GM12874 (cell line): Measurements from ENCODE around the gene PDE1C.

Experiments used
- TF ChIP-seq, protein P1 (sequence below): IDR thresholded peaks from 2 replicates; pipeline ENCODE4 v1.5.1; 2011; ENCODE audit warnings: low read depth, mild to moderate bottlenecking, control low read depth, low read length, moderate library complexity; ENCODE audit not compliant: insufficient read depth

The PDE1C gene

DNA sequence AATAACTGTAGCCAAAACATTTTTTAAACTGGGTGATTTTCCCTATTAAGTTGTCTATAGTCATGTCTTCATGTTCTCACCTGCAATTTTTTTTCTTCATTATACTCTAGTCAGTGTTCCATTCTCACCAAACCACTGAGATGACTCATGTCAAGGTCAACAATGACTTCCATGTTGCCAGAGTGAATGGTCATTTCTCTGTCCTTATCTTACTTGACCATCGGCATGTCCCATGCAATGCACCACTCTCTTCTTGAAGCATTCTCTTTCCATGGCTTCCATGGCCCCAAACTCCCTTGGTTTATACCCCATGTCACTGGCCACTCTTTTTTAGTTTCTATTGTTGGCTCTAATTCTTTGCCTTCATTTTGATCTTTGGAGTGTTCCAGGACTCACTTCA is 209.3 kb downstream of the PDE1C start:
- TF ChIP-seq, protein P1, sequence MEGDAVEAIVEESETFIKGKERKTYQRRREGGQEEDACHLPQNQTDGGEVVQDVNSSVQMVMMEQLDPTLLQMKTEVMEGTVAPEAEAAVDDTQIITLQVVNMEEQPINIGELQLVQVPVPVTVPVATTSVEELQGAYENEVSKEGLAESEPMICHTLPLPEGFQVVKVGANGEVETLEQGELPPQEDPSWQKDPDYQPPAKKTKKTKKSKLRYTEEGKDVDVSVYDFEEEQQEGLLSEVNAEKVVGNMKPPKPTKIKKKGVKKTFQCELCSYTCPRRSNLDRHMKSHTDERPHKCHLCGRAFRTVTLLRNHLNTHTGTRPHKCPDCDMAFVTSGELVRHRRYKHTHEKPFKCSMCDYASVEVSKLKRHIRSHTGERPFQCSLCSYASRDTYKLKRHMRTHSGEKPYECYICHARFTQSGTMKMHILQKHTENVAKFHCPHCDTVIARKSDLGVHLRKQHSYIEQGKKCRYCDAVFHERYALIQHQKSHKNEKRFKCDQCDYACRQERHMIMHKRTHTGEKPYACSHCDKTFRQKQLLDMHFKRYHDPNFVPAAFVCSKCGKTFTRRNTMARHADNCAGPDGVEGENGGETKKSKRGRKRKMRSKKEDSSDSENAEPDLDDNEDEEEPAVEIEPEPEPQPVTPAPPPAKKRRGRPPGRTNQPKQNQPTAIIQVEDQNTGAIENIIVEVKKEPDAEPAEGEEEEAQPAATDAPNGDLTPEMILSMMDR, result no peak

DNA sequence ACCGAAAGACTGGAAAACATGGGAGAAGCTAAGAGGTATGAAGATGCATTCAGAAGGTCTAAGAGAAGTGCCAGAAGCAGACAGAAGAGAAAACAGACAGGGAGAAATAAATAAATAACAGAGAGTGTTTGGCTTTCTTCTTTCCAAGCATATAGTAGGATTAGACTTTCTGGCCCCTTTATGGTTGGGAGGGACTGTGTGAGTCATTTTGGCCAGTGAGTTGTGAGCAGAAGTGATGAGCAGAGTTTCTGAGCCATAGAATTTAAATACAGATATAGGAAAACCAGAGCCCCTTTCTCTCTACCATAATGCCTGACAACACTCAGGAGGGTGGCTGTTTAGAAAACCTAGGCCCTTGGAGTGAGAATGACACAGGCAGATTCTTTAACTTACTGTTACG is 212.2 kb downstream of the PDE1C start:
- TF ChIP-seq, protein P1, result no peak

DNA sequence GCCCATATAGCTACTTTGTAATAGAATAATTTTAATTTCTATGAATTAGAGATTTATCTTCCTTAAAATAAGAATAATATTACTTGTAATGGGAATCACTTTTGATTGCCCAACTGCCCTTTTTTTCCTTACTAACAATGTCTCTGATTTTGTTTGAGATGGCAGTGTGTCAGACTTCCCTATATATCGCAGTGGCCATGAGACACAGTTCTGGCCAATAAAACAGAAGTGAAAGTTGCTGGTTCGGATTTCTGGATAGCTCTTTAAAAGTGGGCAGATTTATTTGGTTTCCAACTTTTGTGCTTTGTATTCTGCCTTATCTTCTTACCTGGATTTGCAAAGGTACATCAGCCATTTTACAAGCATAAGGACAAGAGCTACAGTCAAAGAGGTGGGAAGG is 213.0 kb downstream of the PDE1C start:
- TF ChIP-seq, protein P1, result no peak

DNA sequence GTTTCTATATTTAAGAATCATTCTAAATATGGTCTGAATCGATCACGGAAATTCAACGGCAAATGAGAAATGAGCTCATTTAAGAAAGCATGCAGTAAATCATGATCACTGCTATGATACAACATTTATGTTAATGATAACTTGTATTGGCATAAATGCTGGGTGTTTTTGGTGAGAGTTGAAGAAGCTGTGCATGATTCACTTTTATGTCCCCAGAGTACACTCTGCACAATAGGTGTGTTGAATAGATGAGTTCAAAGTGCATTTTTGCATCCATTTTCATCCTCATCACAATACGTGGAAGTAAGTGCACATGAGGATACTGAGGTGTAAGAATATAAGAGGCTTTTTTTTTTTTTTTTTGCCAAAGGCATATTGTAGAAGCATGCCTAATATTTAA is 213.9 kb downstream of the PDE1C start:
- TF ChIP-seq, protein P1, result no peak

DNA sequence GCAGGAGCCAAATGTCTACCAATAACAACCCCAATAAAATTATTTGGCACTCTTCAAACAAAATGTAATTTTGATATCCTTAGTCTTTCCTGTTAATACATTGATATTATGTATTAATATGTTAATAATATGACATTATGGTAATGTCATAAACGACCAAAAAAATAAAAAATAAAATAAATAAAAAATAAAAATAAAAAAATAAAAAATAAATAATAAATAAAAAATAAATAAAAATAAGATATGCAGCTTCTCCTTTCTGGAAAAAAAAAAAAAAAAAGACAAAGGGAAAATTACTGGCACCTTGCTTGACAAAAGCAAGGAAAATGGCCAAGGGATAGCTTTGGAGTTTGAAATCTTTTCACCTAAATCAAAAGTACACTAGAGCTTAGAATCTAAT is 214.7 kb downstream of the PDE1C start:
- TF ChIP-seq, protein P1, result no peak

DNA sequence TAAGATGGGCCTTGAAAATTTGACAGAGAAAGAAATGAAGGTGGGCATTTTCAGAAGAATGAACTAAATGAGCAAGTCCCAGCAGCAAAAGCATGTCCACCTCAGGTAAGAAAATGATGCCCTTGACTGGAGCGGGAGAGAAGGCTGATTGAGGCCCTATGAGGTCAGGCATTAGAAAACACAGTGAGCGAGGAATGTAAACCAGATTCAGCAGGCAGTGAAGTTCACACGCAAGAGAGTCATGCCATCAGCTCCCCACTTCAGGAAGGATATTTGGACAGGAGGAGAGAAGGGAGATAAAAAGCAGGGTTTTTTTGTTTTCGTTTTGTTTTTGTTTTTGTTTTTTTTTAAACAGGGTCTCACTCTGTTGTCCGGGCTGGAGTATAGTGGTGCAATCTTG is 216.8 kb downstream of the PDE1C start:
- TF ChIP-seq, protein P1, result no peak

DNA sequence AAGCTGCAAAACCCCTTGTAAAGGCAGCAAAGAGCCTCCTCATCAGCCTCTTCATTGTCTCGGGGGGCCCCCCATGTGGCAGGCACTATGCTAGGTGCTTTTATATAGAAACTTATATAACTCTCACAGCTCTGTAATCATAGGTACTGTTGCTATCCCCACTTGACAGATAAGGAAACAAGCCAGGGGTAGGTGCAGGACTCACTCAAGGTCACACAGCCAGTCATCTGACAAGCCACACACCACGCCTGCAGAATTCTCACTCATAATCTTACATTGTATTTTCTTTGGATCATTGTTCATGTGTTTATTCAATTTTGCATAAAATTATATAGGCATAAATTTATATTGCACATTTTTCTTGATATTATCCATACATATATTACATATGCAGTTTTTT is 217.7 kb downstream of the PDE1C start:
- TF ChIP-seq, protein P1, result no peak

DNA sequence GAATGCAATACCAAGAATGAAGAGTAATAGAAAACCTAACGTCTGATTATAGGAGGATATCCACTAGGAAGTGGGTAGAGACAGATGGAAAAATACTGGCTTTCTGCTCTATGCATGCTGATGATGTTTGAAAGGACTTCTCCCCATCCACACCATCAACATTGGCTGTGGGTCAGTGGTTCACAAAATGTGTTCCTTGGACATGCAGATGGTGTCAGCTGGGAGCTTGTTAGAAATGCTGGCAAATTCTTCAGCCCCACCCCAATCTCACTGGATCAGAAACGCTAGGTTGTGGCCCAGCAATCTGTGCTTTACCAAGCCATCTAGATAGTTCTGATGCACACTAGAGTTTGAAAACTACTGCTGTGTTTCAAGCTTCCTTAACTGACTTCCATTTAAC is 219.1 kb downstream of the PDE1C start:
- TF ChIP-seq, protein P1, result no peak
